ENCODE results near the gene TAOK3.
A peak's percentile ranks its signal among the peaks of the same experiment; 100 is the strongest.
"Not testable (repeated sequence)": the region's sequence is repeated elsewhere in the genome, so short reads cannot be mapped to it uniquely, and the experiment has no call there.

Gene TAOK3

DNA sequence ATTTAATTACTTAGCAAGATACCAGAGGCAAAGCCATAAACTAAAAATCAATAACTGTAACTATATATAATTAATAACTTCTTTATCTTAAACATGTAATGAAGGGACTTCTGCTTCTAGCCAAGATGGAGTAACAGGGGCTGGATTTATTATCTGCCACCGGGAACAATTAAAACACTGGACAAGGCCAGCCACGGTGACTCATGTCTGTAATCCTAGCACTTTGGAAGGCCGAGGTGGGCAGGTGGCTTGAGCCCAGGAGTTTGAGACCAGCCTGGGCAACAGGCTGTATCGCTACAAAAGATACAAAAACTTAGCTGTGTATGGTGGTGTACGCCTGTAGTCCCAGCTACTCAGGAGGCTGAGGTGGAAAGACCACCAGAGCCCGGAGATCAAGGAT, 113.6 kb downstream of the TAOK3 start:
- no peak overlapping the region for H3K4me3 Mint-ChIP-seq
- no peak for DNase-seq (ENCODE audit: low spot score in 2 of 2)
- no peaks in the 10 kb centered on the region for H3K27me3 Mint-ChIP-seq
- no peaks in the 10 kb centered on the region for H3K9me3 Mint-ChIP-seq
- H3K36me3 Mint-ChIP-seq (ENCODE audit: insufficient read depth): peaks cover 42% of the 10 kb centered on the region
- peaks cover 15% of the 10 kb centered on the region for H3K4me1 Mint-ChIP-seq
- no peak overlapping the region for H3K27ac Mint-ChIP-seq (ENCODE audit: low read depth)
- ATAC-seq (replicated peaks; ENCODE audit: extremely low read depth, poor library complexity, severe bottlenecking): no peak

DNA sequence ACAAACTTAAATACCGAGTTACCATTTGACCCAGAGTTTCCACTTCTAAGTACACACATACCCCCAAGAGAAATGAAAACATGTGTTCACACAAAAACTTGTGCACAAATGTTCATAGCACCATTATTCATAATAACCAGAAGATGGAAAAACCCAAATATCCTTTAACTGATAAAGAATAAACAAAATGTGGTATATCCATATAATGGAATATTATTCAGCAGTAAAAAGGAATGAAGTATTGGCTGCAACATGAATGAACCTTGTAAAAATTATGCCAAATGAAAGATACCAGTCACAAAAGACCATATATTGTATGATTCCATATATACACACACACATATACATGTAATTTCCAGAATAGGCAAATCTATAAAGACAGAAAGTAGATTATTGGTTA, 116.4 kb downstream of the TAOK3 start:
- Mint-ChIP-seq H3K9me3 (no peaks in the 10 kb centered on the region), H3K27ac (ENCODE audit: low read depth) (no peak overlapping the region), H3K4me3 (no peak overlapping the region), H3K4me1 (peaks cover 12% of the 10 kb centered on the region), H3K36me3 (ENCODE audit: insufficient read depth) (peaks cover 33% of the 10 kb centered on the region), H3K27me3 (no peaks in the 10 kb centered on the region)
- no peak for ATAC-seq (replicated peaks; ENCODE audit: extremely low read depth, poor library complexity, severe bottlenecking)
- DNase-seq (ENCODE audit: low spot score in 2 of 2): no peak

DNA sequence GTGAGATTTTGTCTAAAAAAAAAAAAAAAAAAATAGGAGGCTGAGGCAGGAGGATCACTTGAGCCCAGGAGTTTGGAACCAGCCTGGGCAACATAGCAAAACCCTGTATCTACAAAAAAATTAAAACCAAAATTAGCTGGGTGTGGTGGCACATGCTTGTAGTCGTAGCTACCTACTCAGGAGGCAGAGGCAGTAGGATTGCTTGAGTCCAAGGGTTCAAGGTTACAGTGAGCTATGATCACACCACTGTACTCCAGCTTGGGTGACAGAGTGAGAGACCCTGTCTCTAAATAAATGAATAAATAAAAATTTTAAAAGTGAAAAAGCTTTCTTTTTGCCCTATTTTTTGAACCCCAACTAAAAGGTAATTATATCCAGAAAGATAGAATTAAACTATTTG, 123.2 kb downstream of the TAOK3 start:
- no peaks in the 10 kb centered on the region for H3K27me3 Mint-ChIP-seq
- H3K36me3 Mint-ChIP-seq (ENCODE audit: insufficient read depth): peaks cover 14% of the 10 kb centered on the region
- no peak overlapping the region for H3K27ac Mint-ChIP-seq (ENCODE audit: low read depth)
- no peak overlapping the region for H3K4me3 Mint-ChIP-seq
- DNase-seq (ENCODE audit: low spot score in 2 of 2): no peak
- peaks cover 6% of the 10 kb centered on the region for H3K4me1 Mint-ChIP-seq
- ATAC-seq (replicated peaks; ENCODE audit: extremely low read depth, poor library complexity, severe bottlenecking): no peak
- H3K9me3 Mint-ChIP-seq: no peaks in the 10 kb centered on the region

DNA sequence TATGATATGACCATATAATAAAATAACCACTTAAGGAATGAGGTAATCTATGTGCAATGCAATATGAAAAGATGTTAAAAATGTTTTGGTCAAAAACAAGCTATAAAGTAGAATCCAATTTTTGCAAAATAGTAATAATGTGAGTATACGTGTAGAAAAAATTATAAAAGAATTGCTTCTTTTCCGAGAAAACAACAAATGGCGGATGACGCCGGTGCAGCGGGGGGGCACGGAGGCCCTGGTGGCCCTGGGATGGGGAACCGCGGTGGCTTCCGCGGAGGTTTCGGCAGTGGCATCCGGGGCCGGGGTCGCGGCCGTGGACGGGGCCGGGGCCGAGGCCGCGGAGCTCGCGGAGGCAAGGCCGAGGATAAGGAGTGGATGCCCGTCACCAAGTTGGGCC, 126.8 kb downstream of the TAOK3 start:
- H3K4me3 Mint-ChIP-seq; H3K4me1 Mint-ChIP-seq; H3K9me3 Mint-ChIP-seq; ATAC-seq (replicated peaks; ENCODE audit: extremely low read depth, poor library complexity, severe bottlenecking); H3K27ac Mint-ChIP-seq (ENCODE audit: low read depth); H3K27me3 Mint-ChIP-seq; DNase-seq (ENCODE audit: low spot score in 2 of 2): not testable (repeated sequence)
- H3K36me3 Mint-ChIP-seq (ENCODE audit: insufficient read depth): peaks cover 21% of the 10 kb centered on the region

DNA sequence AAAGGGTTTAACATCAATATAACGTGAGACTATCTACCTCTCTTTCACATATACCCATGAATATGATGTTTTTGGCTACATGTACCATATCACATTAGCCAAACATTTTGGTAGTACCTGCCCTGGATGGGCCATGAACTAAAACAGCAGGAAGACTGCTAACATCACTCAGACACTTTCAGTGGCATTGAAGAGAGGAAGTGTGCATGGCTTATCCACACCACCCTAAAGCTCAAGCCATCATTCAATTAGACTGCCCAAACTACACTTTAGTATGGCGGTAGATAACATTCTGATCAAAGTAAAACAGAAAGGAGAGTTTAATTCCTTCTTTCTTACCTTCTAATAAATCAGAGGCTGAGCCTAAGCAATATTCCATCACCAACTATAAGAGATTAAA, 133.8 kb downstream of the TAOK3 start:
- Mint-ChIP-seq H3K36me3 (ENCODE audit: insufficient read depth) (peaks cover 44% of the 10 kb centered on the region), H3K4me1 (no peaks in the 10 kb centered on the region), H3K4me3 (no peak overlapping the region), H3K9me3 (no peaks in the 10 kb centered on the region), H3K27me3 (no peaks in the 10 kb centered on the region), H3K27ac (ENCODE audit: low read depth) (peak overlapping the region; percentile 38)
- ATAC-seq (replicated peaks; ENCODE audit: extremely low read depth, poor library complexity, severe bottlenecking) (no peak), DNase-seq (ENCODE audit: low spot score in 2 of 2) (no peak)

DNA sequence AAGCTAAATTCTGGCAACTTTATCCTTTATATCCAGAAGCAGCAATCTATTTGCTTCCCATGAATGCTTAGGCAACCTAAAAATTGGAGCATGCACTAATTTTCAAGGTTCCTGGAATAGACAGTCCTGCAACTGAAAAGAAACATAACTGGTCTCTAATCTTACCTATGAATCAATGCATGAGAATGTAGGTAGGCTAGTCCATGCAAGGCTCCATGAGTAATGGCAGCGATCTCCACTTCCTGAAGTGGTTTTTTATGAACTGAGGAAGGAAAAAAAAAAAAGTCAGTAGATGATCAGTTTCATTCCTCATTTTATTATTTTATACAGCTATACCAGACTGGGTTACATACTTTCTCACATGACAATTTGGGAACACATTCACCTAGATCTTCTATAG, 134.8 kb downstream of the TAOK3 start:
- DNase-seq (ENCODE audit: low spot score in 2 of 2) (no peak), ATAC-seq (replicated peaks; ENCODE audit: extremely low read depth, poor library complexity, severe bottlenecking) (no peak)
- H3K9me3 Mint-ChIP-seq: no peaks in the 10 kb centered on the region
- no peak overlapping the region for H3K4me3 Mint-ChIP-seq
- H3K27ac Mint-ChIP-seq (ENCODE audit: low read depth): no peak overlapping the region
- no peaks in the 10 kb centered on the region for H3K27me3 Mint-ChIP-seq
- peaks cover 41% of the 10 kb centered on the region for H3K36me3 Mint-ChIP-seq (ENCODE audit: insufficient read depth)
- H3K4me1 Mint-ChIP-seq: no peaks in the 10 kb centered on the region

DNA sequence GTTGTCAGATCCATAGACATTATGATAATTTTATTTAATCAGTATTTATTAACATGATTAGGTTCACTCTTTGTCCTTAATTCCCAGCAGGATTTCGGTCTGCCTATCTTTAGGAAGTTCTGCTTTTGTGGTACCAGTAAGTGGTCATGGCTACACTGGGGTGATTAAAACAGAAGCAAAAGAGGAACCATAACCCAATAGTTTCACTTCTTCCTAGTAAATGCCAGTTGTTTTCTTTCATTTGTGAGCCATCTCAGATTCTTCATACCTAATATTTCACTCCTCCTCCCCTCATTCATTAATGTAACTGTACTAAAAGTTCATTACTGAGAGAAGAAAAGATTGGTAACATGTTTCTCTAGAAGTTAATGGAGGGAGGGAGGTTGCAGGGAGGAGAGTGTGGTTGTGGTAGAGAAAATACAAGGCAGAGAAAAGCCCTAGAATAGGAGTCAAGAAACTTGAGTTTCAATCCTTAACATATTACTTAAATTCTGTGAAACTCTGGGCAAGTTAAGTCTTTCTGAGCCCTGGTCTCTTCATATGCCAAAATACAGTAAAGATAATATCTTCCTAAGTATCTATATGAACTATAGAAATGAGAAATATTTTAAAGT, 135.5 kb downstream of the TAOK3 start:
- H3K4me1 Mint-ChIP-seq: no peaks in the 10 kb centered on the region
- peak overlapping the region; percentile 23 for H3K27ac Mint-ChIP-seq (ENCODE audit: low read depth)
- no peak for DNase-seq (ENCODE audit: low spot score in 2 of 2)
- peaks cover 38% of the 10 kb centered on the region for H3K36me3 Mint-ChIP-seq (ENCODE audit: insufficient read depth)
- no peak overlapping the region for H3K4me3 Mint-ChIP-seq
- H3K9me3 Mint-ChIP-seq: no peaks in the 10 kb centered on the region
- no peaks in the 10 kb centered on the region for H3K27me3 Mint-ChIP-seq
- ATAC-seq (replicated peaks; ENCODE audit: extremely low read depth, poor library complexity, severe bottlenecking): no peak

DNA sequence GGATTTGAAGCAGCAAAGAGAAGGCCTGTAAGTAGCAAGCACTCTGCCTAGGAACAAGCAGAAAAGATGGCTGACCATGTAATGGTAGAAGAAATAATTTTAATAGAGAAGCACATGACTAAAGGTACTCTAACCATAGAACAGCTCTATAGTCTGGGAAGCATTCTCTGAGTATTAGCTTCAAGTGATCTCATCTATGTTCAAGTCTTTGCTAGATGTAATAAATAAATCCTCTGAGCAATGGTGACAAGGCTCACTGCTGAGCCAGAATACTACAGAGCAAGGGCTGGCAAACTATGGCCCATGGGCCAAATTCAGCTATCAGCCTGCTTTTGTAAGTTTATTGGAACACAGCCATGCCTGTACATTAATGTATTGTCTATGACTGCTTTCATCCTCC, 152.0 kb downstream of the TAOK3 start:
- DNase-seq (ENCODE audit: low spot score in 2 of 2) (no peak), ATAC-seq (replicated peaks; ENCODE audit: extremely low read depth, poor library complexity, severe bottlenecking) (no peak)
- H3K9me3 Mint-ChIP-seq: no peaks in the 10 kb centered on the region
- H3K36me3 Mint-ChIP-seq (ENCODE audit: insufficient read depth): peaks cover 18% of the 10 kb centered on the region
- H3K4me1 Mint-ChIP-seq: peaks cover 11% of the 10 kb centered on the region
- H3K27ac Mint-ChIP-seq (ENCODE audit: low read depth): no peak overlapping the region
- no peaks in the 10 kb centered on the region for H3K27me3 Mint-ChIP-seq
- no peak overlapping the region for H3K4me3 Mint-ChIP-seq

DNA sequence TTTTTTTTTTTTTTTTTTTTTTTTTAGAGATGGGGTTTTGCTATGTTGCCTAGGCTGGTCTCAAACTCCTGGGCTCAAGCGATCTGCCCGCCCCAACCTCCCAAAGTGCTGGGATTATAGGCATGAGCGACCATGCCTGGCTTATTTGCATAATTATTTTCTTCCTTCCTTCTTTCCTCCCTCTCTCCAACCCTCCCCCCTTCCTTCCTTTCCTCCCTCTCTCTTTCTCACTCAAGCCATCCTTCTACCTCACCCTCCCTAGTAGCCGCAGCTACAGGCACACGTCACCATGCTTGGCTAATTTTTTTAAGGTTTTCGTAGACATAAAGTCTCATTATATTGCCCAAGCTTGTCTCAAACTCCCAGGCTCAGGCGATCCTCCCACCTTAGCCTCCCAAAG, 152.9 kb downstream of the TAOK3 start:
- no peaks in the 10 kb centered on the region for H3K27me3 Mint-ChIP-seq
- no peak for ATAC-seq (replicated peaks; ENCODE audit: extremely low read depth, poor library complexity, severe bottlenecking)
- peak overlapping the region; percentile 6 for H3K27ac Mint-ChIP-seq (ENCODE audit: low read depth)

DNA sequence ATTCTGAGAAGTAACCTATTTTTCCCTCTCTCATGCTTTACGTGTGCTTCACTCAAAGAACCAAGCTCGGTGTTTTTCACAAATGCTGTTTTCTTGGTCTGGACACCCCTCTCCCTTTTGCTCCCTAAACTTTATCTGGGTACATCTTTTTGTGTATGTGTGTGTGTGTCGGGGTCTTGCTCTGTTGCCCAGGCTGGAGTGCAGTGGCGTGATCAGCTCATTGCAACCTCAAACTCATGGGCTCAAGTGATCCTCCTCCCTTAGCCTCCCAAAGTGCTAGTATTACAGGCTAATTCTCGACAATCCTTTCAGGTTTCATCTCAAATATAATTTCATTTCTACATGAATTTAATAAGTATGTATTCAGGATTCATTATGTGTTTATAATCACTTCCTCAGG, 153.6 kb downstream of the TAOK3 start:
- H3K27me3 Mint-ChIP-seq: no peaks in the 10 kb centered on the region
- H3K27ac Mint-ChIP-seq (ENCODE audit: low read depth): peak overlapping the region; percentile 6
- peaks cover 19% of the 10 kb centered on the region for H3K36me3 Mint-ChIP-seq (ENCODE audit: insufficient read depth)
- no peak for ATAC-seq (replicated peaks; ENCODE audit: extremely low read depth, poor library complexity, severe bottlenecking)
- H3K4me1 Mint-ChIP-seq: peaks cover 17% of the 10 kb centered on the region
- no peaks in the 10 kb centered on the region for H3K9me3 Mint-ChIP-seq
- no peak overlapping the region for H3K4me3 Mint-ChIP-seq
- no peak for DNase-seq (ENCODE audit: low spot score in 2 of 2)

More for the DNA sequence above, 152.9 kb downstream of the TAOK3 start:
- H3K9me3 Mint-ChIP-seq: no peaks in the 10 kb centered on the region
- no peak overlapping the region for H3K4me3 Mint-ChIP-seq
- DNase-seq (ENCODE audit: low spot score in 2 of 2): no peak
- H3K36me3 Mint-ChIP-seq (ENCODE audit: insufficient read depth): peaks cover 18% of the 10 kb centered on the region
- H3K4me1 Mint-ChIP-seq: peaks cover 17% of the 10 kb centered on the region

DNA sequence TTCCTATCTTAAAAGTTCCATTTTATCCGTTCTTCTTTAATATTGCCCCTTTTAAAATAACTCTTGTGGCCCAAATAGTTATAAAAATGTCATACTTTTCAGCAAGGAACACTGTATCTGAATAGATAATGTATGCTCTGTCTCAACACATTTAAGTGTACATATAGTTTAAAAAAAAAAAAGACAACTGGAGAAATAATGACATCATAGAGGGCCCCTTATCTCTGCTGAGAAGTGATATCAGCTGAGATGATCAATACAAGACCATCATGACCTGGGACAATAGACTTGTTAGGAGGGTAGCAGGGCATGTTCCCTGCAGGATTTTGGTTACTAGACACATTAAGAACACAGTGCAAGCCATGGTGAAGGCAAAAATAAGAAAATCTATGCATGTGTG, 159.3 kb downstream of the TAOK3 start:
- peaks cover 47% of the 10 kb centered on the region for H3K36me3 Mint-ChIP-seq (ENCODE audit: insufficient read depth)
- H3K27me3 Mint-ChIP-seq: no peaks in the 10 kb centered on the region
- H3K4me1 Mint-ChIP-seq: peaks cover 18% of the 10 kb centered on the region
- H3K9me3 Mint-ChIP-seq: no peaks in the 10 kb centered on the region
- ATAC-seq (replicated peaks; ENCODE audit: extremely low read depth, poor library complexity, severe bottlenecking) (no peak), DNase-seq (ENCODE audit: low spot score in 2 of 2) (no peak)
- H3K27ac Mint-ChIP-seq (ENCODE audit: low read depth): peak overlapping the region; percentile 50
- H3K4me3 Mint-ChIP-seq: no peak overlapping the region

DNA sequence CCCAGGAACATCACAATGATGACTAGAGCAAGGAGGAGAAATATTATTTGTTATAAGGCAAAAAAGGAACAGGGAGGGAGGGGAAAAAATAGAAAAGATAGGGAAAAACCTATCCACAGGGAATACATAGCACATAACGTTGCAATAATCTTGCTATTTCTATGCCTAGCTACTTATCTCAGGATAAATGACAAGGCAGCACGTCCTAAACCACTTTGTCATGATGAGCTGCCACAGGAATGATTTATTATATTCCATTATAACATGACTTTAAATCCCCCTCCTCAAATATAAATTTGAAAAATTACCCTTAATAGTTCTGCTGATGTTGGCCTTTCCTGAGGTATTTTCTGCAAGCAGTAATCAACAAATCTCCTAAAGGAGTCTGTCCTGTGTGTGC, 160.1 kb downstream of the TAOK3 start:
- Mint-ChIP-seq H3K4me3 (no peak overlapping the region), H3K27ac (ENCODE audit: low read depth) (no peak overlapping the region), H3K36me3 (ENCODE audit: insufficient read depth) (peaks cover 47% of the 10 kb centered on the region), H3K27me3 (no peaks in the 10 kb centered on the region), H3K9me3 (no peaks in the 10 kb centered on the region), H3K4me1 (peaks cover 18% of the 10 kb centered on the region)
- no peak for DNase-seq (ENCODE audit: low spot score in 2 of 2)
- no peak for ATAC-seq (replicated peaks; ENCODE audit: extremely low read depth, poor library complexity, severe bottlenecking)

DNA sequence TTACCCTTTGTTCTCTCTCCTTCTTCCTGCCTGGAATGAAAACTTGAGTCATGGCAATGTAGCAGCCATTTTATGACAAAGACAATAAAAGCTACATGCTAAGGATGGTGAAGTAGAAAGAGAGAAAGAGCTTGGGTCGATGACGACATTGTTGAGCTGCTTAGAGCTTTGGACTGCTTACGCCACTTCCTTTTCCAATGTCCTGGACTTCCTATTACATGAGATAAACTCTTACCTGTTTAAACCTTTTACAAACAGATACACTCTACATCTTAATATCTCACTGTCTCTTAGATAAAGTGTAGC, 166.6 kb downstream of the TAOK3 start:
- peaks cover 32% of the 10 kb centered on the region for H3K36me3 Mint-ChIP-seq (ENCODE audit: insufficient read depth)
- H3K27ac Mint-ChIP-seq (ENCODE audit: low read depth): peak overlapping the region; percentile 29
- H3K4me3 Mint-ChIP-seq: no peak overlapping the region
- H3K27me3 Mint-ChIP-seq: no peaks in the 10 kb centered on the region
- ATAC-seq (replicated peaks; ENCODE audit: extremely low read depth, poor library complexity, severe bottlenecking) (no peak), DNase-seq (ENCODE audit: low spot score in 2 of 2) (no peak)
- no peaks in the 10 kb centered on the region for H3K9me3 Mint-ChIP-seq
- no peaks in the 10 kb centered on the region for H3K4me1 Mint-ChIP-seq

DNA sequence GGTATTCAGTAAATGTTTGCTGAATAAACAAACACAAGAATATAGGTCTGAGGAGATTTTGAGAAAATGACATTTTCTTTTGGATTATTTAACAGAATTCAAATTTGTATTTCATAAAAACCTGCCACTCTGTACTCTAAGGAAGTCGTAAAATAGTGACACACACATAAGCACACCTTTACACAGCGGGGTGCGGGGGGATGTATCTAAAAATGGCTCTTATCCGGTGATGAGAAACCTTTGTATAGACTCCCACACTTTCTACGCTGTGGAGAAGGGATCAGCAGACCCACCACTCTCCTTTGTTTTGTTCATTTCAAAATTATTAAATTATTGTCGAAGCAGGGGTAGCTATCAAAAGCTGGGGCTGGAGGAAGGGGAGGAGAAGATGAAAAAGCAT, 178.7 kb downstream of the TAOK3 start:
- peaks cover 38% of the 10 kb centered on the region for H3K36me3 Mint-ChIP-seq (ENCODE audit: insufficient read depth)

More for the DNA sequence above, 178.7 kb downstream of the TAOK3 start:
- Mint-ChIP-seq H3K27ac (ENCODE audit: low read depth) (no peak overlapping the region), H3K4me3 (no peak overlapping the region), H3K9me3 (no peaks in the 10 kb centered on the region), H3K27me3 (no peaks in the 10 kb centered on the region), H3K4me1 (peaks cover 6% of the 10 kb centered on the region)
- ATAC-seq (replicated peaks; ENCODE audit: extremely low read depth, poor library complexity, severe bottlenecking) (no peak), DNase-seq (ENCODE audit: low spot score in 2 of 2) (no peak)
